ENCODE results near the gene TADA3.

- TF ChIP-seq CTCF (conservative IDR thresholded peaks at IDR 0.05; ENCODE audit: low read depth, low read length) (no peak), EZH2 (IDR thresholded peaks at IDR 0.05; ENCODE audit: low read length, unreplicated experiment) (no peak), EZH2phosphoT487 (IDR thresholded peaks at IDR 0.05; ENCODE audit: borderline replicate concordance, low read length) (no peak)
Measured at GRCh38 chr3:9744162-9744561, 48.1 kb downstream of the TADA3 start.

Measured in PC-3 (cell line).